SK-N-MC (cell line): Measurements from ENCODE around the gene DCTPP1.

Experiments
- DNase-seq: peaks from one replicate; pipeline ENCODE4 v3.0.0-alpha.2; 2011; ENCODE audit warnings: low read depth, low spot score
- H3K27ac ChIP-seq: fragments of 200-600 bp; sonication (generic); 2 replicates; pipeline ENCODE4 v1.5.1; 2016; ENCODE audit warnings: mixed run types
- H3K36me3 ChIP-seq: fragments of 200-600 bp; sonication (generic); 2 replicates; pipeline ENCODE4 v1.6.1; 2017; ENCODE audit warnings: antibody characterized with exemption, low read length, mixed read lengths; ENCODE audit not compliant: insufficient read depth
- H3K4me3 ChIP-seq: fragments of 200-600 bp; sonication (generic); 2 replicates; pipeline ENCODE4 v1.5.1; 2016
- H3K9ac ChIP-seq: fragments of 200-600 bp; sonication (generic); 2 replicates; pipeline ENCODE4 v1.8.0; 2017; ENCODE audit warnings: mixed run types, mixed read lengths; ENCODE audit not compliant: insufficient read length
- H3K9me3 ChIP-seq: fragments of 200-600 bp; sonication (generic); 2 replicates; pipeline ENCODE4 v1.6.1; 2017; ENCODE audit warnings: low read depth, mild to moderate bottlenecking, antibody characterized with exemption, low read length, moderate library complexity, mixed read lengths
- EZH2 ChIP-seq: fragments of 200-600 bp; sonication (generic); IDR thresholded peaks from one replicate; pipeline ENCODE4 v1.6.1; 2017; ENCODE audit warnings: antibody characterized with exemption
- FOXP2 ChIP-seq: optimal IDR thresholded peaks from 2 replicates; pipeline ENCODE3; 2011; ENCODE audit warnings: mild to moderate bottlenecking, moderate library complexity; ENCODE audit not compliant: insufficient read depth; ENCODE audit errors: extremely low read length, control extremely low read depth
- POLR2AphosphoS5 ChIP-seq: IDR thresholded peaks from 2 replicates; pipeline ENCODE4 v1.6.1; 2012; ENCODE audit warnings: mild to moderate bottlenecking, low read depth, low read length, borderline replicate concordance

The DCTPP1 gene

DNA sequence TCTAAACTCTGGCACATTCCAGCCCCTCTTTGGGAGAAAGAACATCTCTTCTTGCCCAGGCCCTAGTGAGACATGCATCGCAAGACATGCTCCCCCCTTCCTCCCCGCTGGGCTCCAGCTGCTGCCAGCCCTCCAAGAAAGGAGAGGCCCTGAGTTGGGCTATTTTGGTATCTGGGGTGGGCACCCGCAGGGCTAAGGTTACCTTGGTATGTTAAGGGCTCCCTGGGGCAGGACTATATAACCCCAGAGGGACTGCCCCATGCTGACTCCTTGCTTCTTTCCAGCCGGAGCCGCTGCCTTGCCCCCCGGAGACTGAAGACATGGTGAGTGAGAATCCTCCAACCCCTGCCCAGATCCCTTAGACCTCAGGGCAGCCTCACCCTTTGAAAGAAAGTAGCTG lies 55.3 kb downstream of the DCTPP1 start, which contains the start of gene MYL11:
Gene MYL11, plus strand, starts transcription at position 265 of the 400 bp plus-strand sequence. Its CDS starts 56 bp downstream, at position 321.
- no peak within 1 kb of the TSS for H3K27ac ChIP-seq
- DNase-seq, result no peak
- TF ChIP-seq POLR2AphosphoS5 (no peak), EZH2 (no peak), FOXP2 (no peak)
- H3K9ac ChIP-seq, result no peak within 1 kb of the TSS
- no peak within 1 kb of the TSS for H3K4me3 ChIP-seq
- H3K9me3 ChIP-seq, result no peaks in the 10 kb centered on the region
- no peaks in the 10 kb centered on the region for H3K36me3 ChIP-seq
